Activated B cell treated with CpG ODN at 0.5 μM for 24 hours (primary cell): ENCODE results near the gene CNNM4. TPM values are rescaled to one million over a fixed set of nuclear protein-coding genes. Genes with fewer than 3 reads are reported as not detected.

Experiments
- ATAC-seq: fragments of 200-7000 bp; cut with Tn5 transposase; one replicate; pipeline ENCODE4 v1.10.0; 2021; ENCODE audit warnings: low read depth, mild to moderate bottlenecking, moderate library complexity
- CTCF ChIA-PET: fragments of 350-600 bp; sonication (Branson Sonifier 250); formaldehyde crosslinking; loops from one replicate; lab custom pipeline; 2021; ENCODE audit warnings: antibody characterized with exemption; lab: Charles Lee
- POLR2A ChIA-PET: fragments of 350-600 bp; sonication (Branson Sonifier 250); formaldehyde crosslinking; loops from one replicate; lab custom pipeline; 2021; ENCODE audit warnings: antibody characterized with exemption; lab: Charles Lee
- DNase-seq: peaks from one replicate; pipeline ENCODE4 v3.0.0; 2022
- H3K27ac Mint-ChIP-seq: one replicate; pipeline ENCODE4 v1.8.0; 2020; ENCODE audit warnings: mixed read lengths
- H3K27me3 Mint-ChIP-seq: one replicate; pipeline ENCODE4 v1.8.0; 2021; ENCODE audit warnings: mixed read lengths
- H3K36me3 Mint-ChIP-seq: one replicate; pipeline ENCODE4 v1.8.0; 2021; ENCODE audit warnings: low read depth, mixed read lengths
- H3K4me1 Mint-ChIP-seq: one replicate; pipeline ENCODE4 v1.8.0; 2021; ENCODE audit warnings: mixed read lengths
- H3K4me3 Mint-ChIP-seq: one replicate; pipeline ENCODE4 v1.8.0; 2020; ENCODE audit warnings: mild to moderate bottlenecking, mixed read lengths
- H3K9me3 Mint-ChIP-seq: one replicate; pipeline ENCODE4 v1.8.0; 2020; ENCODE audit warnings: mixed read lengths
- intact Hi-C: fragments of 100-400 bp; cut with micrococcal nuclease; formaldehyde crosslinking; loops from one replicate; pipeline ENCODE4 v1.15.1; 2024
- total RNA-seq: library from RNA; stranded (reverse); gene quantifications from 2 replicates; pipeline ENCODE4 v1.2.3, GENCODE V29; 2022
- TF ChIP-seq, protein P1 (sequence below): fragments of 200-600 bp; IDR thresholded peaks from one replicate; pipeline ENCODE4 v1.8.0; 2022; ENCODE audit warnings: antibody characterized with exemption, mild to moderate bottlenecking

CNNM4 gene
- total RNA-seq, 1 donor from 2014 or later: 10.0 TPM

GRCh38 chr2:96810783-96811192 is 50.1 kb downstream of the CNNM4 start:
- no peak for DNase-seq
- POLR2A ChIA-PET: interaction anchor here (0.6 to 0.8 kb wide), 2 partner anchors 9 to 500 kb away, joined by 3 read pairs; no protein-coding TSS in a partner anchor
- Mint-ChIP-seq H3K27me3 (no peaks in the 10 kb centered on the region), H3K36me3 (peaks cover 35% of the 10 kb centered on the region), H3K4me1 (peaks cover 35% of the 10 kb centered on the region), H3K27ac (peak overlapping the region; percentile 24), H3K4me3 (no peak overlapping the region), H3K9me3 (no peaks in the 10 kb centered on the region)
- ATAC-seq: no peak
- TF ChIP-seq, protein P1, sequence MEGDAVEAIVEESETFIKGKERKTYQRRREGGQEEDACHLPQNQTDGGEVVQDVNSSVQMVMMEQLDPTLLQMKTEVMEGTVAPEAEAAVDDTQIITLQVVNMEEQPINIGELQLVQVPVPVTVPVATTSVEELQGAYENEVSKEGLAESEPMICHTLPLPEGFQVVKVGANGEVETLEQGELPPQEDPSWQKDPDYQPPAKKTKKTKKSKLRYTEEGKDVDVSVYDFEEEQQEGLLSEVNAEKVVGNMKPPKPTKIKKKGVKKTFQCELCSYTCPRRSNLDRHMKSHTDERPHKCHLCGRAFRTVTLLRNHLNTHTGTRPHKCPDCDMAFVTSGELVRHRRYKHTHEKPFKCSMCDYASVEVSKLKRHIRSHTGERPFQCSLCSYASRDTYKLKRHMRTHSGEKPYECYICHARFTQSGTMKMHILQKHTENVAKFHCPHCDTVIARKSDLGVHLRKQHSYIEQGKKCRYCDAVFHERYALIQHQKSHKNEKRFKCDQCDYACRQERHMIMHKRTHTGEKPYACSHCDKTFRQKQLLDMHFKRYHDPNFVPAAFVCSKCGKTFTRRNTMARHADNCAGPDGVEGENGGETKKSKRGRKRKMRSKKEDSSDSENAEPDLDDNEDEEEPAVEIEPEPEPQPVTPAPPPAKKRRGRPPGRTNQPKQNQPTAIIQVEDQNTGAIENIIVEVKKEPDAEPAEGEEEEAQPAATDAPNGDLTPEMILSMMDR: no peak
- CTCF ChIA-PET: no interaction called here
- intact Hi-C loops: no loop called here

DNA sequence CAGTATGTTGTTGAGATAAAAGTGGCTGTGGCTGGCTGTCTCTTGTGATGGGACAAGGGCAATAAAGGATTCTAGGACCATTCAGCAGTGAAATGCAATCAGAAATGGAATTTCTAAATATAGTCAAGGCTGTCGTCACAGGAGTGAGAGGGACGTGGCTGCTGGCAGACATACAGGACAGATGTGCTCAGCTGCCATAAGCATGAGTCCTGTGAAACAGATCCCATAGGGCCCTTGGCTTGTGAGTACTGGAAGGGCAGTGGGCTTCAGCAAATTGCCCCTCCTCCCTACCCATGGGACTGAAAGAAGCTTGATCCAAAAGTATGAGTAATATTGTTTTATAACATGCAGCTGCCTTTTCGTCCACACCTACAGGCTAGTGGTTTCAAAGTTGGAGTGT is 51.2 kb downstream of the CNNM4 start:
- Mint-ChIP-seq H3K9me3 (no peaks in the 10 kb centered on the region), H3K4me1 (peaks cover 26% of the 10 kb centered on the region), H3K36me3 (peaks cover 32% of the 10 kb centered on the region), H3K27ac (no peak overlapping the region), H3K27me3 (no peaks in the 10 kb centered on the region), H3K4me3 (no peak overlapping the region)
- CTCF ChIA-PET: no interaction called here
- ATAC-seq: no peak
- TF ChIP-seq, protein P1: no peak
- POLR2A ChIA-PET: no interaction called here
- no peak for DNase-seq
- intact Hi-C loops: no loop called here

DNA sequence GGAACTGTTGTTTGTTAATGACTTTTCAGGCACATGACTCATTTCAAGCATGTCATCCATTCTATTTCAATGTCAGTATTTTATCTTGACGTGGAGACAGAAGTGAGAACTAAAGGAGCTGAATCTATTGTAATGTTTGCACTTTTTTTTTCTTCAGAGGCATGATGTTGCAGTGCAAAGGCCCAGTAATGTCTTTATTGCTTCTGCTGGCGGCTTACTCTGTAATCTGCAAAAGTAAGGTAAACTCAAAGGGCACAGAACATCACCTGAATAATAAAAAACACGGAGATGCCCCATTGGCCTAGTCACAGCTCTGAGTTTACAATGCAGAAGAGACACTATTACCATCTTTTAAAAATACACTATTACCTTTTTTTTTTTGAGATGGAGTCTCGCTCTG is 53.0 kb downstream of the CNNM4 start:
- ATAC-seq (no peak), DNase-seq (no peak)
- intact Hi-C loops: no loop called here
- Mint-ChIP-seq H3K4me3 (no peak overlapping the region), H3K27me3 (no peaks in the 10 kb centered on the region), H3K27ac (no peak overlapping the region), H3K4me1 (peaks cover 30% of the 10 kb centered on the region), H3K9me3 (no peaks in the 10 kb centered on the region), H3K36me3 (peaks cover 37% of the 10 kb centered on the region)
- ChIA-PET CTCF (interaction anchor here (1.3 kb wide), 1 partner anchor 298 kb away, joined by 3 read pairs; no protein-coding TSS in a partner anchor), POLR2A (no interaction called here)
- TF ChIP-seq, protein P1: no peak

DNA sequence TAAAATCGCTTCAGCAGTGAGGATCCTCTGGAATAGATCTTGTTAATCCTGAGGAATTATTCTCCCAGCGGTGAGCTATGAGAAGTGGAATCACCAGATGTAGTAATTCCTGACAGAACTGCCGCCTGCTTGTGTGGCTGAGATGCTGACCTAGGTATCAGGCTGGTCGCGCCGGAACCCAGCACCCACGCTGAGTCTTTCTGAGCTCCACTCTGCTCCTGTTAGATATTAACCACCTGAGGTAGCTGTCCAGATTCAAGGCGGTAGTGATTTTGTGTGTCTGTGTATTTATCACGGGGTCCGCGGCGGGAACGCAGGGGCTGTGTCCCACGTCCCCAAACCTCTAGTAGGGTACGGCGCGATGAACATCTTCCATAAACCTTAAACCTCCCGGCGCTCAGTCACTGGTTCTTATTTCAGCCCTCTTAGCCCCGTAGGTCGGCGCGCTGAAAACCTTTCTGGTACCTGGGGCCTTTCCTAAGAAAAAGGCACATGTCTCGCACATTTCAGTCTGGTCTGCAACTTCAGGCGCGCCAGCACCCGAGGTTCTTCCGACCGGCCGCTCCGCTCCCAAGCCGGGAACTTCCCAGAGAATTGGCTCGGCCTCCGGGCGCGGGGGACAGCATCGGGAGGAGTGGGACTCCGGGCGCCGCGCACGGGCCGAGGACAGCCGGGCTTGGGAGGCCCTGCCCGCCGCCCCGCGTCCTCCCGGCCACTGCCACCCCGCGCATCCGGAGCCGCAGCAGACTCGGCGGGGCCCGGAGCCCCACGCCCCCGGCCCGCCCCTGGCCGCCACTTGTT is 54.8 kb downstream of the CNNM4 start:
- ChIA-PET CTCF (interaction anchor here (0.8 to 2.6 kb wide), 7 partner anchors 9 to 74 kb away, joined by 3 to 11 read pairs (median 3); partner anchors contain the start of gene ANKRD39), POLR2A (interaction anchor here (1.0 to 2.0 kb wide), 9 partner anchors 8 to 57 kb away, joined by 3 to 21 read pairs (median 7); partner anchors contain the start of genes ANKRD39 and CNNM4)
- Mint-ChIP-seq H3K36me3 (peaks cover 41% of the 10 kb centered on the region), H3K4me3 (peak overlapping the region; percentile 88), H3K4me1 (peaks cover 48% of the 10 kb centered on the region), H3K27ac (peak overlapping the region; percentile 83), H3K9me3 (no peaks in the 10 kb centered on the region), H3K27me3 (no peaks in the 10 kb centered on the region)
- DNase-seq: no peak
- intact Hi-C loops: loop anchor here (1.0 to 5.0 kb wide), 10 partner anchors 9 to 847 kb away; partner anchors contain the start of genes ACTR1B, ANKRD39, CIAO1 and CNNM4
- ATAC-seq: no peak
- TF ChIP-seq, protein P1: no peak
